Upper lobe of right lung (tissue), 1 donor: Measurements from ENCODE around the gene PDE11A. TPM values are rescaled to one million over a fixed set of nuclear protein-coding genes. Genes with fewer than 3 reads are reported as not detected.
A peak's percentile ranks its signal among the peaks of the same experiment; 100 is the strongest.
"Not testable (repeated sequence)": the region's sequence is repeated elsewhere in the genome, so short reads cannot be mapped to it uniquely, and the experiment has no call there.

Experiments
- ATAC-seq: fragments of 200-7000 bp; cut with Tn5 transposase; one replicate; pipeline ENCODE4 v1.9.1; 2020; ENCODE audit warnings: mild to moderate bottlenecking, moderate library complexity
- DNase-seq: peaks from one replicate; pipeline ENCODE4 v3.0.0-alpha.2; 2020
- H3K27ac ChIP-seq: fragments of 200-600 bp; one replicate; pipeline ENCODE4 v1.8.0; 2022
- H3K27me3 ChIP-seq: fragments of 200-600 bp; one replicate; pipeline ENCODE4 v1.8.0; 2022; ENCODE audit warnings: mild to moderate bottlenecking
- H3K36me3 ChIP-seq: fragments of 200-600 bp; one replicate; pipeline ENCODE4 v1.8.0; 2022
- H3K4me1 ChIP-seq: fragments of 200-600 bp; one replicate; pipeline ENCODE4 v1.8.0; 2022
- H3K4me3 ChIP-seq: fragments of 200-600 bp; one replicate; pipeline ENCODE4 v1.8.0; 2022; ENCODE audit warnings: mild to moderate bottlenecking
- H3K9me3 ChIP-seq: fragments of 200-600 bp; one replicate; pipeline ENCODE4 v1.8.0; 2022
- CTCF ChIP-seq: fragments of 200-600 bp; IDR thresholded peaks from one replicate; pipeline ENCODE4 v1.8.0; 2022; ENCODE audit warnings: antibody characterized with exemption
- intact Hi-C: fragments of 100-400 bp; cut with DNase I; formaldehyde crosslinking; loops from one replicate; pipeline ENCODE4 v1.11.0; 2022
- total RNA-seq: library from RNA; stranded (reverse); fragmentation: NEBNext Ultra II Directional; extraction: Animal tissue kit (Norgen Biotek cat#: 25700); gene quantifications from one replicate; pipeline ENCODE4 v1.2.1, GENCODE V29; 2021
- donor health status: DM: no; HTN: yes; CAD: no; lungs with severe emphysema.

PDE11A gene
- total RNA-seq, 1 donor from 2014 or later = not detected

GRCh38 chr2:177796011-177796410, 276.6 kb downstream of the PDE11A start:
- DNase-seq = no peak
- Histone ChIP-seq H3K4me1 (no peaks in the 10 kb centered on the region), H3K27ac (no peak overlapping the region), H3K36me3 (no peaks in the 10 kb centered on the region), H3K27me3 (no peaks in the 10 kb centered on the region), H3K4me3 (no peak overlapping the region), H3K9me3 (no peaks in the 10 kb centered on the region)
- no peak for TF ChIP-seq CTCF
- intact Hi-C loops = no loop called here
- no peak for ATAC-seq

- ATAC-seq, H3K27me3 ChIP-seq, H3K36me3 ChIP-seq, H3K4me3 ChIP-seq, H3K9me3 ChIP-seq, H3K4me1 ChIP-seq, H3K27ac ChIP-seq, DNase-seq, intact Hi-C loops: not testable (repeated sequence)
Measured at GRCh38 chr2:177785143-177785542, 287.4 kb downstream of the PDE11A start.

GRCh38 chr2:177784745-177785067, 287.9 kb downstream of the PDE11A start:
- TF ChIP-seq CTCF = no peak
- Histone ChIP-seq H3K27me3 (no peaks in the 10 kb centered on the region), H3K4me1 (no peaks in the 10 kb centered on the region), H3K36me3 (no peaks in the 10 kb centered on the region), H3K9me3 (no peaks in the 10 kb centered on the region), H3K27ac (no peak overlapping the region), H3K4me3 (no peak overlapping the region)
- intact Hi-C loops = no loop called here
- ATAC-seq (no peak), DNase-seq (no peak)

- no peak for TF ChIP-seq CTCF
- H3K9me3 ChIP-seq = no peaks in the 10 kb centered on the region
- intact Hi-C loops = no loop called here
- no peaks in the 10 kb centered on the region for H3K36me3 ChIP-seq
- peak; percentile 34 for ATAC-seq
- DNase-seq = no peak
- no peaks in the 10 kb centered on the region for H3K27me3 ChIP-seq
- no peak overlapping the region for H3K4me3 ChIP-seq
- peak overlapping the region; percentile 58 for H3K27ac ChIP-seq
- H3K4me1 ChIP-seq = no peaks in the 10 kb centered on the region
Measured at GRCh38 chr2:177783835-177784744, 288.5 kb downstream of the PDE11A start.

GRCh38 chr2:177783091-177783490, 289.5 kb downstream of the PDE11A start:
- ATAC-seq (no peak), DNase-seq (no peak)
- H3K4me3 ChIP-seq = no peak overlapping the region
- no peaks in the 10 kb centered on the region for H3K9me3 ChIP-seq
- no peaks in the 10 kb centered on the region for H3K36me3 ChIP-seq
- H3K27ac ChIP-seq = no peak overlapping the region
- H3K4me1 ChIP-seq = no peaks in the 10 kb centered on the region
- H3K27me3 ChIP-seq = no peaks in the 10 kb centered on the region
- no peak for TF ChIP-seq CTCF
- intact Hi-C loops = no loop called here

GRCh38 chr2:177782613-177783012, 290.0 kb downstream of the PDE11A start:
- ATAC-seq = no peak

More at GRCh38 chr2:177782613-177783012, 290.0 kb downstream of the PDE11A start:
- Histone ChIP-seq H3K9me3 (no peaks in the 10 kb centered on the region), H3K36me3 (no peaks in the 10 kb centered on the region), H3K4me3 (no peak overlapping the region), H3K27me3 (no peaks in the 10 kb centered on the region), H3K4me1 (no peaks in the 10 kb centered on the region), H3K27ac (no peak overlapping the region)
- no peak for DNase-seq
- intact Hi-C loops = no loop called here
- no peak for TF ChIP-seq CTCF
